ENCODE measurements around the gene GABBR1. TPM values are rescaled to one million over a fixed set of nuclear protein-coding genes. Genes with fewer than 3 reads are reported as not detected.

GABBR1 gene
- total RNA-seq, 1 donor from 2014 or later = 38.5 TPM

DNA sequence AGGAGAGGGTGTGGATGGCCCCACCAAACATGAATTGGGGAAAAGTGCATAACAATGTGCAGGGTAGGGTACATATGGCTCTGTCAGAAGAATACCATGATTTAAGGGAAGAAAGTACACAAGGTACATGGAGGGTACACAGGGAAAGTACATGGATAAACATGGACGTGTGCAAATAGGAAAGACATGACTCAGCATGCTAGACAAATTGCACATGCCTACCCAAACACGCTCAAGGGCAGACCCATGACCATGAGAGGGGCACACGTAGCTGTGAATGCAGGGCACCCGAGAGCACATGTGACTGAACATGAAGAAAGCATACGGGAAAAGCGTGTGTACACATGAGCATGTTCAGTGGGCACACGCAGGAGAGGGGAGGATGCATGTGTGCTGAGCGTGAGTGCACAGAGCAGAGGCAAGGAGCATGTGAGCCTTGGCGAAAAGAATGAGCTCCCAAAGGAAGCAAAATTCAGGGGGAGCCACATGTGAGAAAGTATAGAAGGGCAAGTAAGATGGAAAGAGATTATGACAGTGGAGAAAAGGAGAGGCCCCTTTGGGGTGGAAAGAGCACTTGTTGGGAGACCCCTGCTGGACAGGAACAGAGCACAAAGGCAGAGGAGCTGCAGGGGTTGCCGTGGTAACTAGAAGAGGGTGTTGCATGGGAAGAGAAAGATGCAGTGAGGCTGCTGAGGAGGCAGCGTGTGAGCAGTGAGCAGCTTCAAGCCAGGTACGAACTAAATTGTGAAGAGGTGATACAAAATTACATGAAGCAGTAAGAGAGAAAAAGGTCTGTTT lies 30.2 kb downstream of the GABBR1 start:
- no peak for DNase-seq
- Histone ChIP-seq H3K27me3 (ENCODE audit: low read depth) (no peaks in the 10 kb centered on the region), H3K27ac (no peak overlapping the region), H3K4me3 (no peak overlapping the region), H3K36me3 (peaks cover 52% of the 10 kb centered on the region), H3K9me3 (no peaks in the 10 kb centered on the region), H3K4me1 (no peaks in the 10 kb centered on the region)
- no peak for ATAC-seq
- intact Hi-C loops (cut with DNase I) = no loop called here
- TF ChIP-seq CTCF (IDR thresholded peaks at IDR 0.05) = no peak

DNA sequence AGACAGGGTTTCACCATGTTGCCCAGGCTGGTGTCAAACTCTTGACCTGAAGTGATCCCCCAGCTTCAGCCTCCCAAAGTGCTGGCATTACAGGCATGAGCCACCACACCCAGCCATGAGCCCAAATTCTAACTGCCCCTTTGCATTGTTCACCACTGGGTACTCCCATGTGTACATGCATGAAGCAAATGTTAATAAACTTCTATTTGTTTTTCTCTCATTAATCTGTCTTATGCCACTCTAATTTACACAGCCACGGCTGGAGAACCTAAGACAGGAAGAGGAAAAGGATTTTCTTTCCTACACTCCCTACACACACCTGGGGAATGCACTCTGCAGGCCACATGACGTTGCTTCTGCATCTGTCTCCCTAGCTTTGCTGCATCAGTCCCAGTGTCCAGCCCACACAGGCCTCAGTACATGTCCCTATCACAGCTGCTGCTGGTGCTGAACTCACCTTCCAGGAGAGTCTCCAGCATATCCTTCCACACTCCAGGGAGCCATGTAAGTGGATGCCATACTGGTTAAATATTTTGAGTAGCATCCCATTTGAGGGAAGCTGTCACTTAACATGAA lies 34.7 kb downstream of the GABBR1 start:
- Histone ChIP-seq H3K9me3 (no peaks in the 10 kb centered on the region), H3K27me3 (ENCODE audit: low read depth) (no peaks in the 10 kb centered on the region), H3K4me1 (no peaks in the 10 kb centered on the region), H3K4me3 (no peak overlapping the region), H3K27ac (no peak overlapping the region), H3K36me3 (peaks cover 8% of the 10 kb centered on the region)
- DNase-seq = no peak
- no peak for ATAC-seq
- intact Hi-C loops (cut with DNase I) = no loop called here
- TF ChIP-seq CTCF (IDR thresholded peaks at IDR 0.05) = no peak

GRCh38 chr6:29597184-29597583 lies 35.8 kb downstream of the GABBR1 start:
- H3K27me3 ChIP-seq (ENCODE audit: low read depth) = peaks cover 6% of the 10 kb centered on the region
- no peak overlapping the region for H3K27ac ChIP-seq
- no peak for TF ChIP-seq CTCF (IDR thresholded peaks at IDR 0.05)
- no peaks in the 10 kb centered on the region for H3K4me1 ChIP-seq
- intact Hi-C loops (cut with DNase I) = no loop called here
- no peaks in the 10 kb centered on the region for H3K9me3 ChIP-seq
- ATAC-seq (no peak), DNase-seq (no peak)
- H3K4me3 ChIP-seq = no peak overlapping the region
- no peaks in the 10 kb centered on the region for H3K36me3 ChIP-seq

- ATAC-seq = no peak
- intact Hi-C loops (cut with DNase I) = no loop called here
Measured at GRCh38 chr6:29596381-29596900, 36.5 kb downstream of the GABBR1 start.

More at GRCh38 chr6:29596381-29596900, 36.5 kb downstream of the GABBR1 start:
- no peak for DNase-seq
- H3K27me3 ChIP-seq (ENCODE audit: low read depth) = peaks cover 10% of the 10 kb centered on the region
- H3K4me1 ChIP-seq = no peaks in the 10 kb centered on the region
- no peak for TF ChIP-seq CTCF (IDR thresholded peaks at IDR 0.05)
- H3K4me3 ChIP-seq = no peak overlapping the region
- no peaks in the 10 kb centered on the region for H3K36me3 ChIP-seq
- H3K27ac ChIP-seq = no peak overlapping the region
- no peaks in the 10 kb centered on the region for H3K9me3 ChIP-seq
